Ishikawa (cell line): ENCODE data around the gene ITPR2.

Experiments used
- CEBPB ChIP-seq: IDR thresholded peaks from 2 replicates; pipeline ENCODE4 v1.6.1; 2012
- CREB1 ChIP-seq: IDR thresholded peaks from 2 replicates; pipeline ENCODE4 v1.6.1; 2012; ENCODE audit warnings: low read depth
- EGR1 ChIP-seq: IDR thresholded peaks from 2 replicates; pipeline ENCODE4 v1.6.1; 2012
- EP300 ChIP-seq: IDR thresholded peaks from 2 replicates; pipeline ENCODE4 v1.6.1; 2012; ENCODE audit warnings: borderline replicate concordance
- FOXM1 ChIP-seq: IDR thresholded peaks from 2 replicates; pipeline ENCODE4 v1.6.1; 2012; ENCODE audit warnings: low read depth, borderline replicate concordance
- NFIC ChIP-seq: IDR thresholded peaks from 2 replicates; pipeline ENCODE4 v1.6.1; 2012
- RAD21 ChIP-seq: IDR thresholded peaks from 2 replicates; pipeline ENCODE4 v1.6.1; 2012; ENCODE audit warnings: low read depth
- TAF1 ChIP-seq: IDR thresholded peaks from 2 replicates; pipeline ENCODE4 v1.6.1; 2012; ENCODE audit warnings: low read depth, mild to moderate bottlenecking
- TCF12 ChIP-seq: IDR thresholded peaks from 2 replicates; pipeline ENCODE4 v1.6.1; 2012; ENCODE audit warnings: low read depth
- TEAD4 ChIP-seq: IDR thresholded peaks from 2 replicates; pipeline ENCODE4 v1.6.1; 2012
- USF1 ChIP-seq: IDR thresholded peaks from 2 replicates; pipeline ENCODE4 v1.6.1; 2012
- YY1 ChIP-seq: IDR thresholded peaks from 2 replicates; pipeline ENCODE4 v1.6.1; 2012; ENCODE audit warnings: low read depth
- ZBTB7A ChIP-seq: IDR thresholded peaks from 2 replicates; pipeline ENCODE4 v1.6.1; 2012; ENCODE audit warnings: low read depth
- TF ChIP-seq, protein P1 (sequence below): IDR thresholded peaks from 2 replicates; pipeline ENCODE4 v1.6.1; 2012
- TF ChIP-seq, protein P2 (sequence below): IDR thresholded peaks from 2 replicates; pipeline ENCODE4 v1.6.1; 2012; ENCODE audit warnings: low read depth, mild to moderate bottlenecking

The ITPR2 gene

DNA sequence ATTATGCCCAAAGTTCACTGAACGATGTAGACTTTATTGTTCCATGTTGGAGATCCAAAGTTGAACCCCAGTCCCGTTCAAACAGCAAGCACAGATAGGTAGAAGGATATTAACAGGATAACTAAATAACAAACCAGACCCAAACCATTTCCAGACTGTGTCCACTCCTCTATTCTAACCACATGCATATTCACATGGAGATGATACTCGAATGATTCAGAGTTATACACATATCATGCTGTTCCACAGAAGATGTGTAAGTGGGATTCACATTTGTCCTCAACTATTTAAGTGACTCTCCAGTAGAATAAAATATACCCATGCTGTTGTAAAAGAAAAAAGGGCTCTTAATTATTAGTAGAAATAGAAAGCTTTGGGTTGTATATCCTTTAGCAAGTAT, 185.9 kb downstream of the ITPR2 start:
- TF ChIP-seq CREB1 (no peak), ZBTB7A (no peak), USF1 (no peak), YY1 (no peak), TCF12 (no peak), RAD21 (no peak), FOXM1 (no peak), CEBPB (no peak), TEAD4 (no peak)
- TF ChIP-seq, protein P1, sequence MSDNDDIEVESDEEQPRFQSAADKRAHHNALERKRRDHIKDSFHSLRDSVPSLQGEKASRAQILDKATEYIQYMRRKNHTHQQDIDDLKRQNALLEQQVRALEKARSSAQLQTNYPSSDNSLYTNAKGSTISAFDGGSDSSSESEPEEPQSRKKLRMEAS: no peak

GRCh38 chr12:26646571-26646970, 186.4 kb downstream of the ITPR2 start:
- TF ChIP-seq TCF12 (no peak), FOXM1 (no peak), YY1 (no peak), USF1 (no peak), CREB1 (no peak), TEAD4 (no peak), EP300 (no peak), CEBPB (no peak)
- TF ChIP-seq, protein P2, sequence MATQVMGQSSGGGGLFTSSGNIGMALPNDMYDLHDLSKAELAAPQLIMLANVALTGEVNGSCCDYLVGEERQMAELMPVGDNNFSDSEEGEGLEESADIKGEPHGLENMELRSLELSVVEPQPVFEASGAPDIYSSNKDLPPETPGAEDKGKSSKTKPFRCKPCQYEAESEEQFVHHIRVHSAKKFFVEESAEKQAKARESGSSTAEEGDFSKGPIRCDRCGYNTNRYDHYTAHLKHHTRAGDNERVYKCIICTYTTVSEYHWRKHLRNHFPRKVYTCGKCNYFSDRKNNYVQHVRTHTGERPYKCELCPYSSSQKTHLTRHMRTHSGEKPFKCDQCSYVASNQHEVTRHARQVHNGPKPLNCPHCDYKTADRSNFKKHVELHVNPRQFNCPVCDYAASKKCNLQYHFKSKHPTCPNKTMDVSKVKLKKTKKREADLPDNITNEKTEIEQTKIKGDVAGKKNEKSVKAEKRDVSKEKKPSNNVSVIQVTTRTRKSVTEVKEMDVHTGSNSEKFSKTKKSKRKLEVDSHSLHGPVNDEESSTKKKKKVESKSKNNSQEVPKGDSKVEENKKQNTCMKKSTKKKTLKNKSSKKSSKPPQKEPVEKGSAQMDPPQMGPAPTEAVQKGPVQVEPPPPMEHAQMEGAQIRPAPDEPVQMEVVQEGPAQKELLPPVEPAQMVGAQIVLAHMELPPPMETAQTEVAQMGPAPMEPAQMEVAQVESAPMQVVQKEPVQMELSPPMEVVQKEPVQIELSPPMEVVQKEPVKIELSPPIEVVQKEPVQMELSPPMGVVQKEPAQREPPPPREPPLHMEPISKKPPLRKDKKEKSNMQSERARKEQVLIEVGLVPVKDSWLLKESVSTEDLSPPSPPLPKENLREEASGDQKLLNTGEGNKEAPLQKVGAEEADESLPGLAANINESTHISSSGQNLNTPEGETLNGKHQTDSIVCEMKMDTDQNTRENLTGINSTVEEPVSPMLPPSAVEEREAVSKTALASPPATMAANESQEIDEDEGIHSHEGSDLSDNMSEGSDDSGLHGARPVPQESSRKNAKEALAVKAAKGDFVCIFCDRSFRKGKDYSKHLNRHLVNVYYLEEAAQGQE: no peak

DNA sequence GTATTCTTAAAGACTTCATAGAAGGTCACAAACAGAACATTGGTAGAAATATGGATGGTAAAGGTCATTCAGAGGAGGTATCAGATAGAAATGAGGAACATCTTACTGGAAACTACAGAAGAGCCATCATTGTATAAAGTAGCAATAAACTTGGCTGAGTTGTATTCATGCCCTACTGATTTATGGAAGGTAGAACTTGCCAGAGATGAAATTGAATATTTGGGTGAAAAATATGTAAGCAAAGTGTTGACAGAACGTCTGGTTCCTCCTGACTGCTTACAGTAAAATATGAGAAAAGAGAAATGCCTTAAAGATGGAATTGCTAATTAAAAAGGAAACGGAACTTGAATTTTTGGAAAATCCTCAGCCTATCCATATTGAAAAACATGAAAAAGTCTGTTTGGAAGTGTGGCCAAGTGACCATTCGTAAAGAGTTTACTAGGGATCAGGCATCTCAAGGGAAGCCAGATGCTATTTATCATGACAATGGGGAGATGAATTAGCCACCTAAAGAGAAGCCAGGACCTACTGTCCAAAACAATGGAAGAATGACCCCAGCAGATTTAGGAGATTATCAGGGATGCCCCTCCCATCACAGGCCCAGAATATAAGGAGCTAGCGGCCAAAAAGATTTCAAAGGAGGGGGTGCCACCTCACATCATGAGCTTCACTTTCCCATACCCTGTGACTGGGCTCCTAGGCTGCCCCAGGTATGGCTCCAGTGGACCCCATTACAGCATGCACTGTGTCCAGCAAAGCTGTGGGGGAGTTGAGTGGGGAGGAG, 189.3 kb downstream of the ITPR2 start:
- TF ChIP-seq, protein P1: no peak
- TF ChIP-seq FOXM1: no peak
- TF ChIP-seq CREB1: no peak
- TF ChIP-seq ZBTB7A: no peak

- no peak for TF ChIP-seq NFIC
- no peak for TF ChIP-seq TCF12
- TF ChIP-seq EP300: no peak
- TF ChIP-seq ZBTB7A: no peak
- TF ChIP-seq RAD21: no peak
- no peak for TF ChIP-seq FOXM1
- TF ChIP-seq TAF1: no peak
- TF ChIP-seq USF1: no peak
- TF ChIP-seq, protein P2: no peak
- no peak for TF ChIP-seq TEAD4
- TF ChIP-seq, protein P1: no peak
- TF ChIP-seq CREB1: no peak
Measured at GRCh38 chr12:26642361-26642760, 190.6 kb downstream of the ITPR2 start.

DNA sequence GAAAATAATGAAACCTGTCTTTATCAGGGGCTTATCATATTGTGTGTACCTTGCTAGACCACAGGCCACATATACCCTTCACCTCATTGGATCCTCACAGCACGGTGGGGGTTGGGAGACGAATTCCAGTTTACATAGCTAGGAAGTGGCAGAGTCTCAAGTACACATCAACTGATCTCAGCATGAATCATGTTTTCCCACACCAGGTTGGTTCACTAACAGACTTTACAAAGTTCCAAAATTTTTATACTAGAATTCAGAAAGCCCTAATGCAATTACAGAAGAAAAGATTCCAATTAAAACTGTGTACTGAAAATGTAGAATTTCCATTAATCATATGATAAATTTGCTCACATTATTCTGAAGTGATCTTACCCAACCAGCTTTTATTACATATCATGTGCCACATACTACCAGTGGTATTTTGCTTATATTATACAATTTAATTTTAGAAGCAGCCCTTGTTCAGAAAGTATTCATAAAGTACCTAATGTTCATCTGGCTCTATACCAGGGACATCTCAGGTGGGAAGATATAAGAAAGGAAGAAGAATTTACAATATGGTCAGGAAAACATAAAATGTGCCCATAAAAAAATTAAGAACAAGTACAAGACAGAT, 196.2 kb downstream of the ITPR2 start:
- TF ChIP-seq NFIC (no peak), CEBPB (no peak), YY1 (no peak), ZBTB7A (no peak), EGR1 (no peak), RAD21 (no peak), CREB1 (no peak), TEAD4 (no peak), USF1 (no peak), EP300 (no peak), TAF1 (no peak), FOXM1 (no peak), TCF12 (no peak)
- TF ChIP-seq, protein P2: no peak
- TF ChIP-seq, protein P1: no peak
